HG03103 (cell line): ENCODE results near the gene MEFV.
A peak's percentile ranks its signal among the peaks of the same experiment; 100 is the strongest.

ENCODE experiments used
- ATAC-seq: cut with Tn5 transposase; IDR thresholded peaks from one replicate; pipeline ENCODE4 v1.9.1; 2021; ENCODE audit warnings: low read depth; ENCODE audit not compliant: unreplicated experiment

MEFV gene

DNA sequence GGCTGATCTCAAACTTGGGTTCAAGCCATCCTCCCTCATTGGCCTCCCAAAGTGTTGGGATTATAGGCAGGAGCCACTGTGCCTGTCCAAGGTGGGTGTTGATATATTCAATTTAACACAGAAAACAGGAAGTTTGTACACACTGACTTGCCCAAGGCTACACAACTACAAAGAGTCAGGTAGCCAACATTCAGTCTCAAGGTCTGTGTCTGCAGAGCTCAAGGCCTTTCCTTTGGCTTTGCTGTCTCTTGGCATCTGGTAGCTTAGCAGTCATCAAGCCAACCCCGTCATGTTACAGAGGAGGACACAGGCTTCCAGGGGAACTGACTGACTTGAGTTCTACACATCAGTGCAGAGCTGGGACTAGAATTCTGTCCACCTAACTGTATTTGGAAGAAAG, 11.9 kb upstream of the MEFV start:
- ATAC-seq = no peak

GRCh38 chr16:3266873-3267537, 10.6 kb upstream of the MEFV start:
- ATAC-seq = no peak

DNA sequence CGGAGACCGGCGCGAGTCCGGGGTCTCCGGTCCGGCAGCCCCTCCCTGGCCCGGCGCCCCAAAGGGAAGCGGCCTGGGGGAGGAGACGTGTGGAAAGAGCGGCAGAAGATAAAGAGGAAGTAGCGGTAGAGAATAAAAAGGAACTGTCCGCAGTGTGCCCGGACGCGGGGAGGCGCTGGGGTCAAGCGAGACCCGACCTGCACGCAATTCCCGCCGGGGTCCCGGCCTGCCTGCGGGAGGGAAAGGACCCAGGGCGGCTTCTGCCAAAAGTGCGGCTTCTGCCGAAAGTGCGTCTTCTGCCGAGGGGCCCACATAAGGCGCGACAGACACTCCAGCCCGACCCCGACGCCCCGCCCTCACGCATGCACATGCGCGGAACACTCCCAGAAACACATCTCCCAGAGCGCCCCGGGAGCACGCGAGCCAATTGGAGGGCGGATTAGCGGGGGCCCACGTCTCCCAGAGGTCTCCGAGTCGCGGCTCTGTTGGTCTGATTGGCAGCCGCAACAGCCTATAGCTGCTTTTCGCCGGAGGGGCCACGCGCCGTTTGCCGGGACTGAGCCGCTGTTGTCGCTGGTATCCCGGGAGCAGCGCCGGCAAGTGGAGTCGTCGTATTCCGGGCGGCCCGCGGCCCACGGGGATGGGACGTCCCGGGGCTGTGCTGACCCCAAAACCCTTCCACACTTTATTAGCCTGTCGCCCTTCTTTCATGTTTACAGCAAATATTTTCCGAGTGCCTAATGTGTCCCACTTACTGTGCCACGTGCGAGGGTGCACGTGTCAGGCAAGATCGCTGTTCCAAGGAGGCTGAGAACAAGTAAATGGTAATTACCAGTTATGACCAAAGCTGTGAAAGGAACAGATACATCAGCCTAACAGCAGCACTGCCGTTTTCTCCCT, 8.0 kb upstream of the MEFV start:
- peak; percentile 73 for ATAC-seq

- ATAC-seq = no peak
These were observed 6.1 kb upstream of the MEFV start for GRCh38 chr16:3262517-3262916.

GRCh38 chr16:3259836-3260235, 3.4 kb upstream of the MEFV start:
- ATAC-seq = no peak

GRCh38 chr16:3256866-3257465, 533 bp upstream of the MEFV start:
- ATAC-seq = no peak

- ATAC-seq = no peak
These were observed 2.1 kb downstream of the MEFV start for GRCh38 chr16:3254309-3254708.

- ATAC-seq = no peak
These were observed 3.5 kb downstream of the MEFV start for GRCh38 chr16:3252967-3253366.

GRCh38 chr16:3249451-3249850, 7.0 kb downstream of the MEFV start:
- ATAC-seq = no peak

GRCh38 chr16:3249020-3249419, 7.4 kb downstream of the MEFV start:
- no peak for ATAC-seq

DNA sequence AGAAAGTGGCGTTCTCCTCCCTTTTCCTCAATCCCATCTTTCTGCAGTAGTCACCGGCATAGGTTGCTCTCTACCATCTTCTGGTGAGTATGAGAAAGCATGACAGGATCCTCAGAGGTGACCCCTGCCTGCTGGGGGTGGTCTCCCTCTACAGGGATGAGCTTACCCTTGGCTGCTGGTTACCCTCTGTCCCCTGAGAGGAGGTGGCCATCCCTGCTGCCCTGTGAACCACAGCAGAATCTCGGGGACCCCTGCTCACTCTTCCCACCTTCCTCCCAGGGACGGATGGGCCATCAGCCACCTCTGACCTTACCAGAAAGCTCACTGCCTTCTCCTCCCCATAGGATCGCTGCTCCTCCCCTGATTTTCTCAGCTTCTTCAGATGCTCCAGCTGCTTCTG, 7.8 kb downstream of the MEFV start:
- no peak for ATAC-seq

- ATAC-seq = no peak
These were observed 9.6 kb downstream of the MEFV start for GRCh38 chr16:3246876-3247275.

GRCh38 chr16:3246002-3246401, 10.4 kb downstream of the MEFV start:
- ATAC-seq = no peak

GRCh38 chr16:3243882-3244281, 12.6 kb downstream of the MEFV start:
- ATAC-seq = no peak

- ATAC-seq = no peak
These were observed 13.7 kb downstream of the MEFV start for GRCh38 chr16:3242709-3243108.

DNA sequence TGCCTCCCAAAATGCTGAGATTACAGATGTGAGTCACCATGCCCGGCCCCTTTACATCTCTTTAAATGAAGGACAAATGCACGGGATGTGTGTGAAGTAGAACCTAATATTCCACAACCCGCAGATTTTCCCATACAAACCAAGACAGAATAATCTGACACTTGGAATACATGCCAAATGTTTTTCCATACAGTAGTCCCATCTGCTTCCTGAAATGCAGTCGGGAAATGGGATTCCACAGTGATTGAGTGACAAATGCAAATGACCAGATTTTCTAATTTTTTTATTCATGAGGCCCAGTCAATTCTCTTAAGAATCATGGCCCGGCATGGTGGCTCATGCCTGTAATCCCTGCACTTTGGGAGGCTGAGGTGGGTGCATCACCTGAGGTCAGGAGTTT, 14.7 kb downstream of the MEFV start:
- ATAC-seq = no peak

- ATAC-seq = no peak
These were observed 20.4 kb downstream of the MEFV start for GRCh38 chr16:3235856-3236669.

GRCh38 chr16:3234857-3235561, 21.4 kb downstream of the MEFV start, which contains the start of gene ZNF200:
Gene ZNF200, minus strand, starts transcription at chr16:3235158. Its CDS starts 1,403 bp downstream, at chr16:3233755.
- ATAC-seq = peak; percentile 82

DNA sequence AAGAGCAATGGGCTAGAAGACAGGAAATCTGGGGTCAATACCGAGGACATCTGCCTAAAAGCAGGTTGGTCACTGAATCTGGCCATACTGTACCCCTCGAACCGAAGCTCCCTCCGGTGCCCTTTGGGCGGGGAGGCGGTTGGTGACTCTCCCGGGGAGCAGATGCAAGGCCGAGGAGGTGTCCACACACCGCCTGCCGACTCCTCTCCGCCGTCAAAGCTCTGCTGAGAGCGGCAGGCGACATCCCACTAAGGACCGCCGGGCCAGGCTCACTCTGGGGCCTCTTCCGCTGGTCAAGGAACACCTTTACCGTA, 21.9 kb downstream of the MEFV start:
- ATAC-seq = no peak

GRCh38 chr16:3223913-3224515, 32.4 kb downstream of the MEFV start:
- no peak for ATAC-seq
